ENCODE results near the gene QKI.

DNA sequence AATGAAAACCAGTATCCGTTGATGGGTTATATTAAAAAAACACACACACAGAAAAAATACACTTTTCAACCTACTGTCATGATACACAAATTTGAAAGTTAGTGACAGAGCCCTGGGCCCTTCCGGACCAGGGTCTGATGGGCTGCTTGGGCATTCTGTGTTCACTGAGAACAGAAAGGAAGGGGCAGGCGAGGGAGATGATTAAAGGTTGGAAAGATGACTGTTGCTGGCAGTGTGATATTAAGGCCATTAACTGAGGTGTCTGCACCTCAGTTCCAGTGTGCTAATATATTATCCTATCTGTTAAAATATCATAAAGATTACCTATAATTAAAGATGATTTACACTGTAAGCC lies 18.7 kb upstream of the QKI start:
- TF ChIP-seq, protein P1, sequence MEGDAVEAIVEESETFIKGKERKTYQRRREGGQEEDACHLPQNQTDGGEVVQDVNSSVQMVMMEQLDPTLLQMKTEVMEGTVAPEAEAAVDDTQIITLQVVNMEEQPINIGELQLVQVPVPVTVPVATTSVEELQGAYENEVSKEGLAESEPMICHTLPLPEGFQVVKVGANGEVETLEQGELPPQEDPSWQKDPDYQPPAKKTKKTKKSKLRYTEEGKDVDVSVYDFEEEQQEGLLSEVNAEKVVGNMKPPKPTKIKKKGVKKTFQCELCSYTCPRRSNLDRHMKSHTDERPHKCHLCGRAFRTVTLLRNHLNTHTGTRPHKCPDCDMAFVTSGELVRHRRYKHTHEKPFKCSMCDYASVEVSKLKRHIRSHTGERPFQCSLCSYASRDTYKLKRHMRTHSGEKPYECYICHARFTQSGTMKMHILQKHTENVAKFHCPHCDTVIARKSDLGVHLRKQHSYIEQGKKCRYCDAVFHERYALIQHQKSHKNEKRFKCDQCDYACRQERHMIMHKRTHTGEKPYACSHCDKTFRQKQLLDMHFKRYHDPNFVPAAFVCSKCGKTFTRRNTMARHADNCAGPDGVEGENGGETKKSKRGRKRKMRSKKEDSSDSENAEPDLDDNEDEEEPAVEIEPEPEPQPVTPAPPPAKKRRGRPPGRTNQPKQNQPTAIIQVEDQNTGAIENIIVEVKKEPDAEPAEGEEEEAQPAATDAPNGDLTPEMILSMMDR (conservative IDR thresholded peaks at IDR 0.05): no peak
- TF ChIP-seq EZH2 (IDR thresholded peaks at IDR 0.05; ENCODE audit: low read depth): no peak

Measured in PC-9 (cell line).